GM19455 (cell line): ENCODE measurements around the gene VEGFA.

Source experiments
- ATAC-seq: cut with Tn5 transposase; IDR thresholded peaks from one replicate; pipeline ENCODE4 v1.9.1; 2021; ENCODE audit not compliant: unreplicated experiment

Gene VEGFA

DNA sequence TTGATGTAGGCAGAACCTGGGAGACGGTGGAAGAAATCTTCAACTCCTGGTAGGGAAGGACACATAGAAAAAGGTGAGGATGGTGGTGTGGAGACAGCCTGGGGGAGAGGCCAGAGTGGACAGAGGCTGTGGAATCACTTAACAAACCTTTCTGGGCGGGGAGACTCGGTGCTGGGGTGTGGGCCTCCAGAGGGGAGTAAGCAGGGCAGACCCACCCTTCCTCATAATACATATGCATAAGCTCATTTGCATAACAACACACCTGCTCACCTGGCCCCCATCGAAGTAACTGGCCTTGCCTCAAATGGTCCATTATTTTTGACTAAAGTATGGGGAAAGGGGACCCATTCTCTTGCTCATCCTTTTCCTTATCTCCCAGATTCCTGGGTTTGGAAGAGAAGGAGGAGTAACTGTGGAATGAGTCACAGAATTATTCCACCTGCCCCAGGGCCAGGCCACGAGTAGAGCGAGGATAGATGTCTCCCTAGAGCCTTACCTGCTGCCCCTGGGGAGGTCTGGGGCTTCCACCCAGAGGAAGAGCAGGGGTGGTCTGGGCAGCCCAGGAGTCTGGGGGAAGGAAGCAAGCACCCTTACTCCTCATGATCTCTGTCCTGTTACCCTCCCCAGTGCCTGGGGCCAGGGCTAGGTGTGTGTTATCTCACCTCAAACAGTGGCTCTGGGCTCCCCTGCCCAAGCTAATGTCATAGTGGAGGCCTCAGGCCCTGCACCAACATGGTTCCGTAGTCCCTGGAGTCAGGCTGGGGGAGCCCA, 10.7 kb upstream of the VEGFA start:
- ATAC-seq, result no peak

- ATAC-seq, result no peak
Observed at GRCh38 chr6:43759907-43760206, 10.2 kb upstream of the VEGFA start.

DNA sequence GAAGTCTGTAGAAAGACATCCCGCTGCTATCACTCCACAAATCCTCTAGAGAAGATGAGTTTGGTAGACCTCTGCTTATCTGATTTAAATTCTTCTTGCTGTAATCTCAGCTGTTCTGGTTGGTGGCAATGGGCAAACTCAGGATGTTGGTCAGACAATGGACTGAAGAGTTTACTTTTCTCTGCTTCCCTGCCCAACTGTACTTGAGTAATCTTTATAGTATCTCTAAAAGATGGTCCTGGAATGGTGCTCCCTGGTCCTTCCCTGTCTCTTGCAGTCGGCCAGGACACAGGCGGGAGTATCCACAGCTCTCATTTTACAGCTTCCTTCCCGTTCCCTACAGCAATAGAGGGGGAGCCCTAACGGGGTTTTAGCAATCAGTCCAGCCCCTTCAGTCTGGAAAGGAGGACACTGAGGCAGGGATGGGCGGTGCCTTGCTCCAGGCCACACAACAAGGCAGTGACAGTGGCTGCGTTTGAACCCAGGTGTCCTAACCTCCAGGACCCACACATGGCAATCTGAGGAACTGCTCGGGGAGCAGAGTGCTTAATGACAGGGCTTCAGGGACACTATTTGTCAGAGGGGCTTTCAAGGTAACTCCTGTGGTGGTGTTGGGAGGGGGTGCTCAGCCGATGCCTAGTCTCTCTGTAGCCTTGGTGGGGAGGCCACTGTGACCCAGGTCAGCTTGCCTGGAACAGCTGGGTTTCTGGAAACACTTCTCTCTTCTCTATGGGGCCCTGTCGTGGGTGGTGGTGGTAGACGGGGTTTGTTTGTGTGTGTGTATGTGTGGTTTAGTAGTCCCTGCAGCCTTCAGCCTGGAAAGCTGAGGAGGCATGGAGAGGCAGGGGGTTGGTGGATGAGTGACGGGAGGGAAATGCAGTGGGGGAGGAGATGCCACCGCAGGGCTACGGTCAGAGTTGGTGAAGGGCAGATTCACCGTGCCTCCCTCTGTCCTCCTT, 9.5 kb upstream of the VEGFA start:
- no peak for ATAC-seq

DNA sequence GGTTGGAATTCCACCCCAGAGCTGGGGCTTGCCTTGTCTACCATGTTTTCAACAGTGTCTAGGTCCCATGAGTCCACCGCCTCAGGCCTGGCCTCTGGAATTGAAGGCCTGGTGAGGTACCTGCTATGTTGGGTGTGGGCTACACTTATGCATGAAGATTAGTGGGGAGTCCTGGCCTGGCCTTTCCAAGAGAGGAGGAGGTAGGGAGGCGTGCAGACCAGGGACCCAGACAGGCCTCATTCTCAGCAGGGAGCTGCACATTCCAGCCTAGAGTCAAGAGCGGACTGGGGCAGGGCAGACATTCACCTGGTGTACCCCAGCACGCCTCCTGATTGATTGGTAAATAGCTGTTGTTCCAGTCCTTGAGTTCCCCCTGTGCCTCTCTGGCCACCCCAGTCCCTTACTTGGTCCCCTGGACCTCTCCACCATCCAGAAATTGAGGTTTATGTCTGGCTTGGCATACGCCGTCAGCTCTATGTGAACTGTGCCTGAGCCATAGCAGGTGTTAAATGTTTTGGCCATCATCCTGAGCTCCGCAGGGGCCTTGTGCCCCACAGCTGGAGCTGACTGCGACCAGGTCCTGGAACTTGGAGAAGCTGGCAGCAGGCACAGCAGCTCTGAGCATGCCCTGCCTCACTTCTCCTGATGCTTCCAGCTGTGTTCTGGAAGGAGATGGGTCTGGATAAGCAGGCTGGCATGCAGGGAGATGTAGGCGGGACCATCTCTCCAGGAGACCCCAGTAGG, 8.2 kb upstream of the VEGFA start:
- no peak for ATAC-seq

DNA sequence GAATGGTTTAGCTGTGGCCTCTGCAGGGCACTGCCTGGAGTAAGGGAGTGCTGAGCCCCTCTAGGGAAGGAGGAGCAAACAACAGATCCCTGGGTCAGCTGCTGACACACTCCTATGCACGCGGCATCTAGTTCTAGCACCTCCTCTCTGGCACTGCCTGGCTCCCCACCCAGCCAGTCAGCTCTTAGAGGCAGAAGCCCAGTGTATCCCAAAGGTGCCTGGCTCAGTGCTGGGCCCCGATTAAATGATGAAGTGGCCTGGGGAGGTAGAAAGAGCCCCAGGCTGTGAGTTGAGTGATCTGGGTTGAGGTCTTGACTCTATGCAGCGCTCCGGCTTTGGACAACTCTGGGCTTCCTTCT, 7.6 kb upstream of the VEGFA start:
- ATAC-seq, result no peak

- no peak for ATAC-seq
Observed at GRCh38 chr6:43762966-43763695, 6.9 kb upstream of the VEGFA start.

DNA sequence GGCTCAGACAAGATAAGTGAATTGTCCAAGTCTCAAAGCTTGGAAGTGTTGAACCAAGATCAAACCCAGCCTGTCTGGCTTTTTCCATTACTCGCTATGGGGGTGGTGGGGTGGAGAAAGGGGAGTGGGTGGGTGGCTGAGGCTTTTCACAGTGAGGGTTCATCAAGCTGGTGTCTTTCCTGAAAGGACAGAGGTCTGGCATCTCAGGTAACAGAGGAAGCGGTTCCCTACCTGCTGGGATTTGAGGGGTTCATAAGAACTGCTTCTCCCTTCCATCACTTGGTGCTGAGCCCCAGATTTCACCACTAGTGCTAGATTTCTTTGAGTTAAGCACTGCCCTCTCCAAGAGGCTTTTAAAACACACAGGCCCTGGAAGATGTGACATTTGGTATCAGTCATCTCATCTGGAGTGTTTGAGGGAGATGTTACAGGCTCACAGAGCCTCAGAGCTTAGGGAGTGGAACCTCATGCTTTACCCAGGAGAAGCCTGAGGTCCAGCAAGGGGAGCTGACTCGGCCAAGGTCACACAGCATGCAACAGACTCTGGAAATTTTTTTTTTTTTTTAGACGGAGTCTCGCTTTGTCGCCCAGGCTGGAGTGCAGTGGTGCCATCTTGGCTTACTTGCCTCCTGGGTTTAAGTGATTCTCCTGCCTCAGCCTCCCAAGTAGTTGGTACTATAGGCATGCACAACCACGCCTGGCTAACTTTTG, 6.0 kb upstream of the VEGFA start:
- ATAC-seq, result no peak

DNA sequence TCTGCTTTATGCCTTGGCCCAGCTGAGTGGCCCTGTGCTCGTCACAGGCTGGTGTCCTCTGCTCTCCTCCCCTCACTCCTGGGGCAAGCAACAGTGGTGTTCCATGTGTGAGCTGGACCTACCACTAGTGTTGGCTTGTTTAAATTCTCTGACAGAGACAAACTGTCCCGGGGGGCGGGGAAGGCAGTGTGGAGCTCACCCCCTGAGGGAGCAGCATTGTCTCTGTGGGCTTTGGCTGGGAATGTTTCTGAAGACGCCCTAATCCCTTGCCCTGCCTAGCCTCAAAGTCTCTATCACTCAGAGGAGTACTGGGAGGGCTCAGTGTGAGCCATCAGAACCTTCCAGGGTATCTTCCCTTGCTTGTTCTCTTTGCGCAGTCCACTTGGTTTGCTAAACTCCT, 5.2 kb upstream of the VEGFA start:
- ATAC-seq, result no peak

GRCh38 chr6:43765776-43766499, 4.1 kb upstream of the VEGFA start:
- ATAC-seq, result no peak

DNA sequence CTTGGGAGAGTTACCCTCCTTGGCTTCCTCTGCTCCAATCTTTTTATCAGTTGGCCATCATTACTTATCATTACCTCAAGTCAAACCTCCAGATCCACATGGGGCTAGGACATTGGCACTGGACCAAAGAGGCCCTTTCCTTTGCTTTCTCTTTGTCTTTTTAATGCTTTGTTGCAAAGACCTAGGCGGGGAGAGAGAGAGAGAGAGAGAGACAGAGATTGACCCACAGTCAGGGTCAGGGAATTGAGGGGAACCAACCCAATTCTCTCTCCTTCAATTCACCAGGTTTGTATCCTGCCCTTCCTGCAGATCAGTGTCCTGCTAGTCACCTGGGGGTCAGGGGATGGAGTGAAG, 3.5 kb upstream of the VEGFA start:
- no peak for ATAC-seq

DNA sequence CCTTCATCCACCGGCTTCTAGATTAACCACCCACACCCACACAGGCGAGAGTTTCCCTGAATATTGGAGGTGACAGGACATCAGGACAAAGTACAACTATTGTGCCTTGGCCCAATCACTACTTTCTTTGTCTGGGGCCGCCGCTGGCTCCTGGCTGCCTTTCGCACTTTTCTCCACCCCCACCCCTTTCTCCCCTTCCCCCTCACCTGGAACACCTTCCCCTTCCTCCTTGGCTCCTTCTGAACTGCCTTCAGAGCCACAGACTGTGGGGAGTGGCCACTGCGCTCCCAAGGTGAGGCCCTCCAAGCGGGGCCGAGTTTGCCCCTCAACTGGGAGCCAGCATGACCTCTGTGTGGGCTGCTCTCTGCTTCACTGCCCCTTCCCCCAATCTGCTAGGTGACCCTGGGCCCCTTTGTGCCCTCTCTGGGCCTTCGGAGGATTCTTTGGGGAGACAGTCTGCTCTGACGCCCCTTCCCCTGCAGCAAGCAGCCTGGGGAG, 3.0 kb upstream of the VEGFA start:
- ATAC-seq, result no peak

DNA sequence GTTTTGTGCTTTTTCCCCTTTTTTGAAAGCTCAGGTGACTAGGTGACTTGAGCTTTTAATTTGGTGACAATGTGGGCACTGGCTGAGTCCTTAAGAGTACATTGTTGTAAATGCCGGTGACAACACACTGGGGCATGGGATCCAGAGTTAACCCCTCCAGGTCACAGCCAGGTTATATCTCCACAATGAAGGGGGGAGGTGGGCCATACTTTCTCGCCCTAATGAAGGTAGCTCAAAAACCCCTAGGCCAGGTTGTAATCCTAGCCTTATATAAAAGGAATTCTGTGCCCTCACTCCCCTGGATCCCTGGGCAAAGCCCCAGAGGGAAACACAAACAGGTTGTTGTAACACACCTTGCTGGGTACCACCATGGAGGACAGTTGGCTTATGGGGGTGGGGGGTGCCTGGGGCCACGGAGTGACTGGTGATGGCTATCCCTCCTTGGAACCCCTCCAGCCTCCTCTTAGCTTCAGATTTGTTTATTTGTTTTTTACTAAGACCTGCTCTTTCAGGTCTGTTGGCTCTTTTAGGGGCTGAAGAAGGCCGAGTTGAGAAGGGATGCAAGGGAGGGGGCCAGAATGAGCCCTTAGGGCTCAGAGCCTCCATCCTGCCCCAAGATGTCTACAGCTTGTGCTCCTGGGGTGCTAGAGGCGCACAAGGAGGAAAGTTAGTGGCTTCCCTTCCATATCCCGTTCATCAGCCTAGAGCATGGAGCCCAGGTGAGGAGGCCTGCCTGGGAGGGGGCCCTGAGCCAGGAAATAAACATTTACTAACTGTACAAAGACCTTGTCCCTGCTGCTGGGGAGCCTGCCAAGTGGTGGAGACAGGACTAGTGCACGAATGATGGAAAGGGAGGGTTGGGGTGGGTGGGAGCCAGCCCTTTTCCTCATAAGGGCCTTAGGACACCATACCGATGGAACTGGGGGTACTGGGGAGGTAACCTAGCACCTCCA, 2.2 kb upstream of the VEGFA start:
- no peak for ATAC-seq

- ATAC-seq, result no peak
Observed at GRCh38 chr6:43768506-43768860, 1.5 kb upstream of the VEGFA start.

- no peak for ATAC-seq
Observed at GRCh38 chr6:43768983-43769525, 957 bp upstream of the VEGFA start.

GRCh38 chr6:43770372-43771209, 580 bp downstream of the VEGFA start:
- ATAC-seq, result no peak

DNA sequence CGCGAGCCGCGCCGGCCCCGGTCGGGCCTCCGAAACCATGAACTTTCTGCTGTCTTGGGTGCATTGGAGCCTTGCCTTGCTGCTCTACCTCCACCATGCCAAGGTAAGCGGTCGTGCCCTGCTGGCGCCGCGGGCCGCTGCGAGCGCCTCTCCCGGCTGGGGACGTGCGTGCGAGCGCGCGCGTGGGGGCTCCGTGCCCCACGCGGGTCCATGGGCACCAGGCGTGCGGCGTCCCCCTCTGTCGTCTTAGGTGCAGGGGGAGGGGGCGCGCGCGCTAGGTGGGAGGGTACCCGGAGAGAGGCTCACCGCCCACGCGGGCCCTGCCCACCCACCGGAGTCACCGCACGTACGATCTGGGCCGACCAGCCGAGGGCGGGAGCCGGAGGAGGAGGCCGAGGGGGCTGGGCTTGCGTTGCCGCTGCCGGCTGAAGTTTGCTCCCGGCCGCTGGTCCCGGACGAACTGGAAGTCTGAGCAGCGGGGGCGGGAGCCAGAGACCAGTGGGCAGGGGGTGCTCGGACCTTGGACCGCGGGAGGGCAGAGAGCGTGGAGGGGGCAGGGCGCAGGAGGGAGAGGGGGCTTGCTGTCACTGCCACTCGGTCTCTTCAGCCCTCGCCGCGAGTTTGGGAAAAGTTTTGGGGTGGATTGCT, 1.3 kb downstream of the VEGFA start:
- ATAC-seq, result peak; percentile 18
